Measurements from ENCODE around the gene SNX7. TPM values are rescaled to one million over a fixed set of nuclear protein-coding genes. Genes with fewer than 3 reads are reported as not detected.

SNX7 gene
- total RNA-seq, 4 donors from 2014 or later = 9.9 to 27.0 (median 18.3) TPM

GRCh38 chr1:98704971-98705370 is 43.5 kb downstream of the SNX7 start:
- Histone ChIP-seq H3K27me3 (no peaks in the 10 kb centered on the region), H3K36me3 (peaks cover 0 to 4% (median 0%) of the 10 kb centered on the region in 3 donors), H3K27ac (no peak overlapping the region), H3K4me3 (no peak overlapping the region), H3K4me1 (no peaks in the 10 kb centered on the region), H3K9me3 (no peaks in the 10 kb centered on the region)
- no peak for DNase-seq
- TF ChIP-seq POLR2A (IDR thresholded peaks at IDR 0.05) (no peak), CTCF (IDR thresholded peaks at IDR 0.05) (no peak)

DNA sequence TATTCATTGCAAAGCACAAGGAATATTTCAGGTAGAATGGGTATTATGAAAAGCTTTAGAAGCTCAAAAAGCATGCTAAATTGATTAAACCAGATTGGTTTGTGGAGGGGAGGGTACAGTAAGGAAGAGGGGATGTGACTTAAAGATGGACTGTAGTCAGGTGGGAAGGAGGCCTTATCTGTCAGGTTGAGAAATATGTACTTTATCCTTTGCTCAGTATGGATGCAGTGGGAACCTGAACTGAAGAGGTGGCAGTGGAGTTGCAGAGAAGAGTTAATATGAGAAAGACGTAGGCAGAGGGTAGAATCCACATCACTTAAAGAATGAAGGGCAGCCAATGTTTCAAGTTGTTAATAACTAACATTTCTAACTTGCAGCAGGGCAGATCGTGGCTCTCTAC is 44.1 kb downstream of the SNX7 start:
- H3K4me1 ChIP-seq = no peaks in the 10 kb centered on the region
- TF ChIP-seq POLR2A (IDR thresholded peaks at IDR 0.05) = no peak
- no peak for TF ChIP-seq CTCF (IDR thresholded peaks at IDR 0.05)
- no peak overlapping the region for H3K4me3 ChIP-seq
- no peaks in the 10 kb centered on the region for H3K9me3 ChIP-seq
- no peak for DNase-seq
- peaks cover 0 to 4% (median 0%) of the 10 kb centered on the region in 3 donors for H3K36me3 ChIP-seq
- H3K27ac ChIP-seq = no peak overlapping the region
- H3K27me3 ChIP-seq = no peaks in the 10 kb centered on the region

- no peak for TF ChIP-seq POLR2A (IDR thresholded peaks at IDR 0.05)
- TF ChIP-seq CTCF (IDR thresholded peaks at IDR 0.05) = no peak
- Histone ChIP-seq H3K9me3 (no peaks in the 10 kb centered on the region), H3K4me1 (no peaks in the 10 kb centered on the region), H3K27ac (no peak overlapping the region), H3K4me3 (no peak overlapping the region), H3K27me3 (no peaks in the 10 kb centered on the region), H3K36me3 (peaks cover 0 to 2% (median 0%) of the 10 kb centered on the region in 3 donors)
- DNase-seq = no peak
Measured at GRCh38 chr1:98706173-98706843, 44.8 kb downstream of the SNX7 start.

DNA sequence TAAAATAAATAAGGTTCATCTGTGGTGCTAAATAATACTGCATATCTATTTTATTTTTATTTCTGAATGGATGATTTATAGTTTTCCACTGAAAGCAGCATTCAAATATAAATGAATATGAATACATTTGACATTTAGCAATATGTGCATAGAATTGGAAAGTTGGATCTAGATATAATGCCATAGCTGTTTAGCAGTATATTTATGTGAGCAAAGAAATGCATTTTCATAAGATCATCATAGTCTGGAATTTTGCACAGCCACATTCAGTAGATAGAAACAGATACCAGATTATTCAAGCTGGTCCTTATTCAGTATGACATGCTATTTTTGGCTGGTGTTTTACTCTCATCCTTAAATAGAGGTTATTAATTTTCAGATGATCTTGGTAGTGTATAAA is 46.0 kb downstream of the SNX7 start:
- Histone ChIP-seq H3K36me3 (peaks cover 0 to 5% (median 0%) of the 10 kb centered on the region in 3 donors), H3K27me3 (no peaks in the 10 kb centered on the region), H3K4me3 (no peak overlapping the region), H3K4me1 (no peaks in the 10 kb centered on the region), H3K27ac (no peak overlapping the region), H3K9me3 (no peaks in the 10 kb centered on the region)
- no peak for DNase-seq
- no peak for TF ChIP-seq POLR2A (IDR thresholded peaks at IDR 0.05)
- no peak for TF ChIP-seq CTCF (IDR thresholded peaks at IDR 0.05)

DNA sequence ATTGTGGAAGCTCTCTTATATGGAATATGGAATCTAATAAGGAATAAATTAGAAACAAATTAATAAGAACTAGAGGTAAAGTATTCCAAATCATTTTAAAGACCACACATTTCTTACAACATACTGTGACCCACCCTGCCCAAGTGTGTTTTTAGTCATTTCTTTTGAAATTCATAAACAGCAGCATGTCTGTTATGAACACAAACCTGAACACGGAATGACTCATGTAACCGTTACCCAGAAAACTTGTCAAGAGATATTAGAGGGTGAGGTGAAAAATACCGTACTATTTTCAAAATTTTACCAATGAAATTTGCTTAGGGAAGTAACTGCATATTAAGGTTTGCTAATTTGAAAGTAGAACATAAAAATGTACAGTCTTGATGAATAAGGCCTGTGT is 48.4 kb downstream of the SNX7 start:
- no peak for TF ChIP-seq CTCF (IDR thresholded peaks at IDR 0.05)
- no peak for TF ChIP-seq POLR2A (IDR thresholded peaks at IDR 0.05)
- H3K4me1 ChIP-seq = no peaks in the 10 kb centered on the region
- no peak overlapping the region for H3K27ac ChIP-seq
- H3K36me3 ChIP-seq = peaks cover 0 to 5% (median 0%) of the 10 kb centered on the region in 3 donors
- no peaks in the 10 kb centered on the region for H3K27me3 ChIP-seq
- no peak for DNase-seq
- H3K4me3 ChIP-seq = no peak overlapping the region
- H3K9me3 ChIP-seq = no peaks in the 10 kb centered on the region
